B cell (primary cell): ENCODE measurements around the gene CNTN4. TPM values are rescaled to one million over a fixed set of nuclear protein-coding genes. Genes with fewer than 3 reads are reported as not detected.

Experiments
- ATAC-seq: fragments of 200-7000 bp; cut with Tn5 transposase; one replicate; pipeline ENCODE4 v1.10.0; 2021; ENCODE audit warnings: low read depth, mild to moderate bottlenecking, moderate number of reproducible peaks, moderate library complexity
- CTCF ChIA-PET: fragments of 350-600 bp; sonication (Branson Sonifier 250); formaldehyde crosslinking; loops from one replicate; lab custom pipeline; 2021; ENCODE audit warnings: antibody characterized with exemption, inconsistent platforms; lab: Charles Lee
- POLR2A ChIA-PET: fragments of 350-600 bp; sonication (Branson Sonifier 250); formaldehyde crosslinking; loops from one replicate; lab custom pipeline; 2021; ENCODE audit warnings: antibody characterized with exemption; lab: Charles Lee
- DNase-seq: peaks from one replicate; pipeline ENCODE4 v3.0.0; 2013
- H2AFZ ChIP-seq: 2 replicates; pipeline ENCODE4 v1.6.1; 2012; ENCODE audit warnings: mild to moderate bottlenecking, low read depth, low read length; ENCODE audit not compliant: insufficient read depth, poor library complexity, severe bottlenecking
- H3K27ac ChIP-seq, 2 donors: 1 replicate in 1 of 2; 2 replicates in 1 of 2; pipeline ENCODE4 v1.5.1; 2012 to 2013; ENCODE audit warnings: low read length in 2 of 2, mild to moderate bottlenecking in 2 of 2, moderate library complexity in 1 of 2
- H3K27me3 ChIP-seq, 4 experiments: fragments of 200-600 bp in 1 of 4; sonication (generic) in 1 of 4; replicated peaks in 1 of 4; 1 replicate in 2 of 4; 2 replicates in 2 of 4; pipeline versions ENCODE4 v1.6.1 to v1.7.0; 2013 to 2016; ENCODE audit warnings: low read length in 3 of 4, mild to moderate bottlenecking in 2 of 4, mixed read lengths in 1 of 4, moderate library complexity in 1 of 4; ENCODE audit not compliant: insufficient read depth in 4 of 4, control insufficient read depth in 3 of 4; ENCODE audit errors: control extremely low read depth in 1 of 4
- H3K36me3 ChIP-seq, 2 experiments: replicated peaks in 1 of 2; 1 replicate in 1 of 2; 2 replicates in 1 of 2; pipeline versions ENCODE4 v1.6.1 to v1.7.1; 2013; ENCODE audit warnings: low read length in 1 of 2; ENCODE audit not compliant: insufficient read depth in 2 of 2, control insufficient read depth in 1 of 2; ENCODE audit errors: control extremely low read depth in 1 of 2, extremely low read depth in 1 of 2
- H3K4me1 ChIP-seq, 2 donors: fragments of 200-600 bp in 1 of 2; sonication (generic) in 1 of 2; 1 replicate in 1 of 2; 2 replicates in 1 of 2; pipeline versions ENCODE4 v1.5.1 to v1.6.1; 2013 to 2017; ENCODE audit warnings: low read length in 2 of 2; ENCODE audit not compliant: control insufficient read depth in 2 of 2, insufficient read depth in 2 of 2
- H3K4me2 ChIP-seq: replicated peaks from 2 replicates; pipeline ENCODE3; 2012; ENCODE audit warnings: mild to moderate bottlenecking, low read depth, low read length; ENCODE audit not compliant: poor library complexity, severe bottlenecking
- H3K4me3 ChIP-seq, 5 experiments: fragments of 200-600 bp in 1 of 5; sonication (generic) in 1 of 5; 1 replicate in 3 of 5; 2 replicates in 2 of 5; pipeline versions ENCODE4 v1.5.1 to v1.7.0; 2011 to 2016; ENCODE audit warnings: low read length in 4 of 5, mild to moderate bottlenecking in 4 of 5, low read depth in 2 of 5, control low read depth in 1 of 5, moderate library complexity in 1 of 5; ENCODE audit not compliant: insufficient read depth in 1 of 5; ENCODE audit errors: control extremely low read depth in 1 of 5, extremely low read depth in 1 of 5
- H3K79me2 ChIP-seq: fragments of 200-600 bp; sonication (generic); one replicate; pipeline ENCODE4 v1.6.0; 2016; ENCODE audit warnings: low read length; ENCODE audit not compliant: control insufficient read depth, insufficient read depth
- H3K9ac ChIP-seq: fragments of 200-600 bp; sonication (generic); 2 replicates; pipeline ENCODE4 v1.6.1; 2017; ENCODE audit warnings: mild to moderate bottlenecking, low read length, moderate library complexity
- H3K9me3 ChIP-seq, 3 donors: one replicate each; pipeline versions ENCODE4 v1.6.1 to v1.7.1; 2013; ENCODE audit warnings: low read length in 2 of 3; ENCODE audit not compliant: control insufficient read depth in 2 of 3, insufficient read depth in 1 of 3; ENCODE audit errors: control extremely low read depth in 1 of 3
- H4K20me1 ChIP-seq: 2 replicates; pipeline ENCODE4 v1.6.0; 2012; ENCODE audit warnings: mild to moderate bottlenecking, low read length; ENCODE audit not compliant: insufficient read depth, control insufficient read depth, poor library complexity, severe bottlenecking
- H3K27ac Mint-ChIP-seq: one replicate; pipeline ENCODE4 v1.8.0; 2021; ENCODE audit warnings: mixed read lengths
- H3K27me3 Mint-ChIP-seq: one replicate; pipeline ENCODE4 v1.8.0; 2021; ENCODE audit warnings: mixed read lengths
- H3K4me1 Mint-ChIP-seq: one replicate; pipeline ENCODE4 v1.8.0; 2021; ENCODE audit warnings: mixed read lengths
- H3K4me3 Mint-ChIP-seq: one replicate; pipeline ENCODE4 v1.8.0; 2021; ENCODE audit warnings: mixed read lengths
- H3K9me3 Mint-ChIP-seq: one replicate; pipeline ENCODE4 v1.8.0; 2022; ENCODE audit warnings: mixed read lengths; ENCODE audit not compliant: insufficient read depth
- EZH2 ChIP-seq: IDR thresholded peaks from 2 replicates; pipeline ENCODE4 v1.6.1; 2012; ENCODE audit warnings: borderline replicate concordance, low read depth, mild to moderate bottlenecking, moderate library complexity, low read length; ENCODE audit not compliant: insufficient read depth, poor library complexity, severe bottlenecking
- whole genome bisulfite sequencing: methylation state at CpG from one replicate; pipeline ENCODE4 v1.1.5; 2013; ENCODE audit warnings: missing lambda C conversion rate; ENCODE audit not compliant: insufficient coverage; 5-methylcytosine and 5-hydroxymethylcytosine counted together
- intact Hi-C: fragments of 100-400 bp; cut with micrococcal nuclease; formaldehyde crosslinking; loops from one replicate; pipeline ENCODE4 v1.10.0; 2022
- polyA plus RNA-seq: library from polyadenylated mRNA; depleted of rRNA; stranded (reverse); fragments of >200 nt; gene quantifications from 2 replicates; pipeline ENCODE4 v1.2.3, GENCODE V29; 2012
- total RNA-seq, 2 donors: library from RNA; stranded (reverse); fragments of 120-200 nt in 1 of 2; gene quantifications; 1 replicate in 1 of 2; 2 replicates in 1 of 2; pipeline versions ENCODE4 v1.2.3 to v1.2.4, GENCODE V29; 2013 to 2022
- TF ChIP-seq, protein P1 (sequence below): fragments of 200-600 bp; IDR thresholded peaks from one replicate; pipeline ENCODE4 v1.8.0; 2022; ENCODE audit warnings: antibody characterized with exemption, mild to moderate bottlenecking

CNTN4 gene
- total and polyA plus RNA-seq, 2 donors (not counting 1 experiment from before 2014, with no cell fraction given) = 0.05 TPM; not detected in 1

DNA sequence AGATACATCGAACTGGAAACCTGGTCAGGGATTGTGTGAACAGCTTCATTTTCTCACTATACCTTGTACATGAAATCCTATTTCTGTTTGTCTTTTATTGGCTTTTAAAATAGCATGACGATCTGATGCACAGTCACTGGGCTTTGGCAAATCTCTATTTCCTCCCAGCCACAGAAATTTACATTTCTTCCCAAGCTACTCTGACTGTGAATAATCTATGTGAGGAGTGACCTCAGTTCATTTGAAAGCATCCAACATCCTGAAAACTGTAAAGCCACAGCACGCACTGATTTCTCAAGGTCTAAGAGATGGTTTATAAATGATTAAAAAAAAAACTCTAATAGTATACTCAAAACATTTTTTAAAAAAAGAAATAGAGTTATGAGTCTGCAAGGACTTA lies 561.2 kb downstream of the CNTN4 start:
- Histone ChIP-seq H3K36me3 (no peaks in the 10 kb centered on the region), H3K4me2 (no peak overlapping the region), H3K9ac (no peak overlapping the region), H3K4me1 (no peaks in the 10 kb centered on the region), H3K4me3 (no peak overlapping the region), H3K27ac (no peak overlapping the region), H3K9me3 (peaks cover 0 to 3% (median 0%) of the 10 kb centered on the region in 3 donors), H2AFZ (no peak overlapping the region), H4K20me1 (no peaks in the 10 kb centered on the region), H3K79me2 (no peaks in the 10 kb centered on the region), H3K27me3 (no peaks in the 10 kb centered on the region)
- WGBS = no CpG with 5 or more reads among the region's 3 CpGs
- Mint-ChIP-seq H3K4me1 (no peaks in the 10 kb centered on the region), H3K4me3 (no peak overlapping the region), H3K27ac (no peak overlapping the region), H3K27me3 (no peaks in the 10 kb centered on the region), H3K9me3 (no peaks in the 10 kb centered on the region)
- intact Hi-C loops = no loop called here
- ATAC-seq (no peak), DNase-seq (no peak)
- ChIA-PET POLR2A (no interaction called here), CTCF (no interaction called here)
- TF ChIP-seq EZH2 = no peak
- TF ChIP-seq, protein P1, sequence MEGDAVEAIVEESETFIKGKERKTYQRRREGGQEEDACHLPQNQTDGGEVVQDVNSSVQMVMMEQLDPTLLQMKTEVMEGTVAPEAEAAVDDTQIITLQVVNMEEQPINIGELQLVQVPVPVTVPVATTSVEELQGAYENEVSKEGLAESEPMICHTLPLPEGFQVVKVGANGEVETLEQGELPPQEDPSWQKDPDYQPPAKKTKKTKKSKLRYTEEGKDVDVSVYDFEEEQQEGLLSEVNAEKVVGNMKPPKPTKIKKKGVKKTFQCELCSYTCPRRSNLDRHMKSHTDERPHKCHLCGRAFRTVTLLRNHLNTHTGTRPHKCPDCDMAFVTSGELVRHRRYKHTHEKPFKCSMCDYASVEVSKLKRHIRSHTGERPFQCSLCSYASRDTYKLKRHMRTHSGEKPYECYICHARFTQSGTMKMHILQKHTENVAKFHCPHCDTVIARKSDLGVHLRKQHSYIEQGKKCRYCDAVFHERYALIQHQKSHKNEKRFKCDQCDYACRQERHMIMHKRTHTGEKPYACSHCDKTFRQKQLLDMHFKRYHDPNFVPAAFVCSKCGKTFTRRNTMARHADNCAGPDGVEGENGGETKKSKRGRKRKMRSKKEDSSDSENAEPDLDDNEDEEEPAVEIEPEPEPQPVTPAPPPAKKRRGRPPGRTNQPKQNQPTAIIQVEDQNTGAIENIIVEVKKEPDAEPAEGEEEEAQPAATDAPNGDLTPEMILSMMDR = no peak

DNA sequence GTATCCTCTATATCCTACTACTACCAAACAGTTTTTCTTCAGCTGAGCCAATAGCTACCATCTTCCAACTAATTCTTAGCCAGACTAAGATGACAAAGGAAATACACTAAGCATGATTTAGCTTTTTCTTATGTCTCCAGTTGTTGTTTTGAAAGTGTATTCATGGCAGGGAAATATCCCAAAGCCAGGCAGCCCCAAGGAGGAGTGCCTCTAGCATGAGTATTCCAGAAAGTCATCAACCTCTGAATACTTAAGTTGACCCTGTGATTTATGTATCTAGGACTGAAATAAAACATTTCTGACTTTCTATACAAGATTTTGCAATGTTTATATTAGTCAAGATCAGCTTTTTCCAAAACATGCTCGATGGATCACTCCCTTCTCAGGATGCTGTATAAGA lies 562.4 kb downstream of the CNTN4 start:
- no peak overlapping the region for H3K4me3 Mint-ChIP-seq
- Histone ChIP-seq H3K27ac (no peak overlapping the region), H3K79me2 (no peaks in the 10 kb centered on the region), H3K4me3 (no peak overlapping the region), H4K20me1 (no peaks in the 10 kb centered on the region), H3K4me1 (no peaks in the 10 kb centered on the region), H3K9ac (no peak overlapping the region), H2AFZ (no peak overlapping the region), H3K9me3 (peaks cover 0 to 3% (median 0%) of the 10 kb centered on the region in 3 donors), H3K36me3 (no peaks in the 10 kb centered on the region), H3K27me3 (no peaks in the 10 kb centered on the region), H3K4me2 (no peak overlapping the region)
- intact Hi-C loops = no loop called here
- no peaks in the 10 kb centered on the region for H3K27me3 Mint-ChIP-seq
- H3K27ac Mint-ChIP-seq = no peak overlapping the region
- DNase-seq (no peak), ATAC-seq (no peak)
- CTCF ChIA-PET = no interaction called here
- POLR2A ChIA-PET = no interaction called here
- H3K4me1 Mint-ChIP-seq = no peaks in the 10 kb centered on the region
- WGBS = 60% methylated on average over 1 of the region's 1 CpG
- no peak for TF ChIP-seq EZH2
- TF ChIP-seq, protein P1 = no peak
- H3K9me3 Mint-ChIP-seq = no peaks in the 10 kb centered on the region
